Stimulated activated CD8-positive, alpha-beta memory T cell treated with anti-CD3 and anti-CD28 coated beads, Interleukin-4, amount 100 ng/mL, for 24 hours (primary cell): Measurements from ENCODE around the gene AFMID.
"Not testable (repeated sequence)": the region's sequence is repeated elsewhere in the genome, so short reads cannot be mapped to it uniquely, and the experiment has no call there.

ENCODE experiments used
- DNase-seq: peaks from one replicate; pipeline ENCODE4 v3.0.0-alpha.2; 2020; ENCODE audit warnings: low read depth

Gene AFMID

GRCh38 chr17:78224231-78225087 is 37.3 kb downstream of the AFMID start:
- DNase-seq = no peak

GRCh38 chr17:78225088-78225865 is 38.1 kb downstream of the AFMID start:
- no peak for DNase-seq

- DNase-seq = no peak
These were observed 39.0 kb downstream of the AFMID start for GRCh38 chr17:78226055-78226758.

- DNase-seq = no peak
These were observed 39.7 kb downstream of the AFMID start for GRCh38 chr17:78226759-78227454.

GRCh38 chr17:78227455-78227916 is 40.3 kb downstream of the AFMID start:
- DNase-seq = no peak

GRCh38 chr17:78228176-78228575 is 41.0 kb downstream of the AFMID start:
- DNase-seq = no peak

GRCh38 chr17:78230252-78230962 is 43.2 kb downstream of the AFMID start:
- DNase-seq = no peak

GRCh38 chr17:78230996-78231935 is 44.1 kb downstream of the AFMID start, which contains the start of gene TMEM235:
TSS of gene TMEM235 (plus strand) at chr17:78231631. CDS start at chr17:78232024, 393 bp downstream.
- DNase-seq = no peak

- no peak for DNase-seq
These were observed 45.1 kb downstream of the AFMID start for GRCh38 chr17:78231991-78232858.

GRCh38 chr17:78232859-78233173 is 45.7 kb downstream of the AFMID start:
- DNase-seq = no peak

GRCh38 chr17:78233678-78234077 is 46.5 kb downstream of the AFMID start:
- no peak for DNase-seq

GRCh38 chr17:78234261-78234865 is 47.2 kb downstream of the AFMID start:
- no peak for DNase-seq

GRCh38 chr17:78235022-78235421 is 47.9 kb downstream of the AFMID start:
- DNase-seq = not testable (repeated sequence)

- no peak for DNase-seq
These were observed 48.7 kb downstream of the AFMID start for GRCh38 chr17:78235885-78236284.

- DNase-seq = no peak
These were observed 49.4 kb downstream of the AFMID start for GRCh38 chr17:78236362-78237127.

GRCh38 chr17:78237401-78238012 is 50.3 kb downstream of the AFMID start:
- no peak for DNase-seq

- DNase-seq = no peak
These were observed 51.8 kb downstream of the AFMID start for GRCh38 chr17:78238823-78239488.
